Stimulated activated CD8-positive, alpha-beta memory T cell treated with anti-CD3 and anti-CD28 coated beads, Interleukin-12 subunit alpha, Interleukin-12 subunit beta, amount 100 ng/mL, for 1 hour (primary cell): Measurements from ENCODE around the gene ZNF25.
"Not testable (repeated sequence)": the region's sequence is repeated elsewhere in the genome, so short reads cannot be mapped to it uniquely, and the experiment has no call there.

ENCODE experiments used
- DNase-seq: peaks from one replicate; pipeline ENCODE4 v3.0.0-alpha.2; 2020; ENCODE audit warnings: low read depth

The ZNF25 gene

DNA sequence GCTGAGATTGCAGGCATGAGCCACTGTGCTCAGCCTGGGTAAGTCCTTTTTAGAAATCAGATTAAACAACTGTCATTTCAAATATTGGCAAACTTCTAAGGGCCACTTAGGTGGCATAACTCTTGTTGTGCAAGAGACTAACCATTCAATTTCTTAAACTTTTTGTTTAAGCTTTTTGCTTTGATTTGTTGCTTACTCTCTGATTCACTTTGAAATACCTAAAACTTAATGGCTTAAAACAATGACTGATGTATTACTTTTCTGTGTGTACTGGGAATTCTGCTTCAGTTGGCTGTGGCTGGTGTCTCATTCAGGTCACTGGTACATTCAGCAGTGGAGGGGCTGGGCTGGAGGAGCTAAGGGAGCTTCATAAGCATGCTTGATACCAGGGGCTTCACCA lies 28.9 kb downstream of the ZNF25 start:
- DNase-seq: no peak

GRCh38 chr10:37937864-37938263 lies 38.6 kb downstream of the ZNF25 start:
- no peak for DNase-seq

- no peak for DNase-seq
Measured at GRCh38 chr10:37934791-37935190, 41.7 kb downstream of the ZNF25 start.

DNA sequence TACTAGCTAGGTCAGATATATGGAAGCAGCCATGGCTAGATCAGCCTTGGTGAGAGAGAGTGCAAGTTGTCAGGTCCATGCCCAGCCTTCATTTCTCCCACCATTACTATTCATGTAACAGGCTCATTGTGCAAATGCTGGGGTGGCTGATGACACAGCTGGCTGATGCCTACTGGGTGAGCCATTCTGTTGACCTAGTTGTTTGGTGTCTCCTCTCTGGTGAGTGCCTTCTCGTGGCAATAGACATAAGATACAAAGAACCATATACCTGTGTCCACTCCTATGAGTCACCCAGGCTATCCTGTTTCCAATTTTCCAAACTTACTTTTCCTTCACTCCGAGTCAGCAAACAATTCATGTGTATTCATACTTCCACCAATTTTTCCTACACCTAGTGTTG lies 46.0 kb downstream of the ZNF25 start:
- DNase-seq: no peak

- DNase-seq: not testable (repeated sequence)
Measured at GRCh38 chr10:37908165-37908564, 68.3 kb downstream of the ZNF25 start.

DNA sequence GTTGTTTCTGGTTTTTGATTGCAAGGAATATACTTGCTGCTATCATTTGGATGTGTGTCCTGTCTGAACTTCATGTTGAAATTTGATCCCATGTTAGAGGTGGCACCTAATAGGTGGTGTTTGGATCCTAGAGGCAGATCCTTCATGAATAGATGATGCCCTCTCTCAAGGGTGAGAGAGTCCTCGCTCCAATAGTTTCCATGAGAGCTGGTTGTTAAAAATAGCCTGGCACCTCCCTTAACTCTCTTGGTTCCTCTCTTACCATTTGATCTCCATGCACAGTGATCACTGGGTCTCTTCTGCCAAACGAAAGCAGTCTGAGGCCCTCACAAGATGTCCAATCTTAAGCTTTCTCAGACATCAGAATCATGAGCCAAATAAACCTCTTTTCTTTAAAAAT lies 70.1 kb downstream of the ZNF25 start:
- DNase-seq: no peak
